Heart left ventricle (tissue), 13 donors: ENCODE measurements around the gene PNRC1.

ENCODE experiments used
- POLR2A ChIP-seq, 2 donors: fragments of 450-650 bp; IDR thresholded peaks; one replicate each; pipeline ENCODE4 v1.6.1; 2017; ENCODE audit warnings: antibody characterized with exemption in 2 of 2, mild to moderate bottlenecking in 2 of 2, moderate library complexity in 2 of 2
- TF ChIP-seq, protein P1 (sequence below), 12 donors: fragments of 200-600 bp; sonication (generic) in 4 of 12; IDR thresholded peaks; one replicate each; pipeline versions ENCODE4 v1.5.0 to v1.8.0; 2018 to 2022; ENCODE audit warnings: antibody characterized with exemption in 12 of 12, mild to moderate bottlenecking in 5 of 12
- donor health status: ischemic (EF 13 %, LVEDD 7.1; RV severe dilation, severe dysfunction).
- donor health status: DM: no; HTN: yes; CAD: no.
- donor health status: DM: no; HTN: no; CAD: no.
- donor health status: ischemic (EF 25% LVEDD 6.9; RV normal size, moderate dysfunction).
- donor health status: ischemic (EF 25% LVEDD 5.7; RV mildly dilated, moderate dysfunction).
- donor health status: ischemic (EF 35%, LVEDD 5.7; RV mildly dilated, moderate dysfunction).
- donor health status: nonischemic (EF 11% LVEDD 7.7; RV severe dilation, severe dysfunction).
- donor health status: DM: yes; HTN: yes; CAD: no.
- donor health status: PGD.
- donor health status: ischemic (EF 29% LVEDD 5.4; RV normal size, mild dysfunction).
- donor health status: nonischemic (EF 23%, LVEDD 6.1; RV moderate dilation, normal function).

DNA sequence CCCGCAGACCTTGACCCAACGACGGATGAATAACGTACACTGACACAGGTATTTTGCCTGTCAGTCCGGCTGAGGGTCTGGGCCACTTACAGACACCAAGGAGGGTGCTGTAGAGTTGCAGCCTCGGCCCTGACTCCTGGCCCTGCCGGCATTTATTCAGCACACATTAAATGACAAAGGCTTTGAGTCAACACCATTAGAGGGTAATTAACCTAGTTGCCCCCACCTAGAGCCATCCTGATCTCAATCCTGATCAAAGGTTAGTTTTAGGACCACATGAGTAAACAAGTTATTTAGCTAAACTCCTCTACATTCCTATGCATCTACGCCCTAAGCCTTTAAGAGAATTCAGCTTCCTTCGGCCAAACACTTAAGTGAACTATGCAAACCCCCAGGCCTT lies 53.4 kb downstream of the PNRC1 start:
- TF ChIP-seq, protein P1, sequence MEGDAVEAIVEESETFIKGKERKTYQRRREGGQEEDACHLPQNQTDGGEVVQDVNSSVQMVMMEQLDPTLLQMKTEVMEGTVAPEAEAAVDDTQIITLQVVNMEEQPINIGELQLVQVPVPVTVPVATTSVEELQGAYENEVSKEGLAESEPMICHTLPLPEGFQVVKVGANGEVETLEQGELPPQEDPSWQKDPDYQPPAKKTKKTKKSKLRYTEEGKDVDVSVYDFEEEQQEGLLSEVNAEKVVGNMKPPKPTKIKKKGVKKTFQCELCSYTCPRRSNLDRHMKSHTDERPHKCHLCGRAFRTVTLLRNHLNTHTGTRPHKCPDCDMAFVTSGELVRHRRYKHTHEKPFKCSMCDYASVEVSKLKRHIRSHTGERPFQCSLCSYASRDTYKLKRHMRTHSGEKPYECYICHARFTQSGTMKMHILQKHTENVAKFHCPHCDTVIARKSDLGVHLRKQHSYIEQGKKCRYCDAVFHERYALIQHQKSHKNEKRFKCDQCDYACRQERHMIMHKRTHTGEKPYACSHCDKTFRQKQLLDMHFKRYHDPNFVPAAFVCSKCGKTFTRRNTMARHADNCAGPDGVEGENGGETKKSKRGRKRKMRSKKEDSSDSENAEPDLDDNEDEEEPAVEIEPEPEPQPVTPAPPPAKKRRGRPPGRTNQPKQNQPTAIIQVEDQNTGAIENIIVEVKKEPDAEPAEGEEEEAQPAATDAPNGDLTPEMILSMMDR (IDR thresholded peaks at IDR 0.05): no peak
- no peak for TF ChIP-seq POLR2A (IDR thresholded peaks at IDR 0.05)
